Thyroid gland (tissue), 4 donors: ENCODE measurements around the gene GBE1.

Experiments
- CTCF ChIP-seq, 6 experiments: fragments of 200-600 bp in 3 of 6; fragments of 450-650 bp in 3 of 6; sonication (generic) in 3 of 6; IDR thresholded peaks; one replicate each; pipeline ENCODE4 v1.5.1; 2016 to 2019; ENCODE audit warnings: antibody characterized with exemption in 6 of 6, mild to moderate bottlenecking in 2 of 6, inconsistent platforms in 1 of 6, moderate library complexity in 1 of 6
- POLR2A ChIP-seq, 2 donors: fragments of 450-650 bp; IDR thresholded peaks; one replicate each; pipeline ENCODE4 v1.6.1; 2017; ENCODE audit warnings: antibody characterized with exemption in 2 of 2, mild to moderate bottlenecking in 2 of 2, moderate library complexity in 1 of 2

GRCh38 chr3:81466201-81466560 is 295.3 kb downstream of the GBE1 start:
- TF ChIP-seq CTCF (IDR thresholded peaks at IDR 0.05): no peak
- no peak for TF ChIP-seq POLR2A (IDR thresholded peaks at IDR 0.05)
